ENCODE data around the gene NFKBIE.

DNA sequence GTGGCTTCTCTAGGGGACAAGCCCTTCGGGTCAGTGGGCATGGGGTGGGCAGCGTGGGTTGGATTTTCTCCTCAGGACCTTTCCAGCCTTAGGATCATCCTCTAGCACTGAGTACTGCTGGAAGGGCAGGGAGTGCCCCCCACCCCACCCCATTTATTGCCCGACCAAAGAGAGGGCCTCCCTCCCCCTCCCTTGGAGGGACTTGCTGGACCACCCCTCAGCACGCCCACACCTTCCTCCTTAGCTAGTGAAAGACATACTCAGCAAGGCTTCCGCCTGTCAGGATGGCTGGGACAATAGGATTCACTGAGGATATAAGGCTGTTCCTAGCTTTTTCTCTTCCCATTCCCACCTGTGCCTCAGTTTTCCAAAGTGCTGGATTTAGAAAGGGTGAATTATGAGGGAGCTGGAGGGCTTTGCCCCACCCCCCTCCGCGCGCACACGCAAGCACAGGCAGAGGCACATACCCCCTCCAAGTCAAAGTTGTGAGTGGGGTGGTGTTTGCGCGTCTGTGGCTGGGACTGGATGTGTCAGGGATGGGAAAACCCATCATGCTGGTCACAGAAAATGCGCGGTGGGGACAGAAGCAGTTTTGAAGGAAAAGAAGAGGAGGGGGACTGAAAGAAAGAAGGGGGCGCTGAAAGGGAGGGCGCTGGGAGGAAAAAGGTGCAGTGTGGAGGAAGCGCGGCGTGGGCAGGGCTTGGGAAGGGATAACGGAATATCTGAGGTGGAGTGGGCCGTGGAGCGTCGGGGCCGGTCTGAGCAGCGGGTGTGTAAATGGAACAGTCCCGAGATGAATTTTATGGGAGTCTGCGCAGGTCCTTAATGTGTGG lies 42.6 kb downstream of the NFKBIE start:
- TF ChIP-seq, protein P1, sequence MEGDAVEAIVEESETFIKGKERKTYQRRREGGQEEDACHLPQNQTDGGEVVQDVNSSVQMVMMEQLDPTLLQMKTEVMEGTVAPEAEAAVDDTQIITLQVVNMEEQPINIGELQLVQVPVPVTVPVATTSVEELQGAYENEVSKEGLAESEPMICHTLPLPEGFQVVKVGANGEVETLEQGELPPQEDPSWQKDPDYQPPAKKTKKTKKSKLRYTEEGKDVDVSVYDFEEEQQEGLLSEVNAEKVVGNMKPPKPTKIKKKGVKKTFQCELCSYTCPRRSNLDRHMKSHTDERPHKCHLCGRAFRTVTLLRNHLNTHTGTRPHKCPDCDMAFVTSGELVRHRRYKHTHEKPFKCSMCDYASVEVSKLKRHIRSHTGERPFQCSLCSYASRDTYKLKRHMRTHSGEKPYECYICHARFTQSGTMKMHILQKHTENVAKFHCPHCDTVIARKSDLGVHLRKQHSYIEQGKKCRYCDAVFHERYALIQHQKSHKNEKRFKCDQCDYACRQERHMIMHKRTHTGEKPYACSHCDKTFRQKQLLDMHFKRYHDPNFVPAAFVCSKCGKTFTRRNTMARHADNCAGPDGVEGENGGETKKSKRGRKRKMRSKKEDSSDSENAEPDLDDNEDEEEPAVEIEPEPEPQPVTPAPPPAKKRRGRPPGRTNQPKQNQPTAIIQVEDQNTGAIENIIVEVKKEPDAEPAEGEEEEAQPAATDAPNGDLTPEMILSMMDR (conservative IDR thresholded peaks at IDR 0.05; ENCODE audit: low read length): no peak
- TF ChIP-seq EZH2phosphoT487 (IDR thresholded peaks at IDR 0.05; ENCODE audit: borderline replicate concordance): no peak
